Suppressor macrophage treated with lipopolysaccharide for 4 hours (primary cell): ENCODE data around the gene ART3.

Experiments
- DNase-seq: peaks from one replicate; pipeline ENCODE4 v3.0.0-alpha.2; 2020

The ART3 gene

DNA sequence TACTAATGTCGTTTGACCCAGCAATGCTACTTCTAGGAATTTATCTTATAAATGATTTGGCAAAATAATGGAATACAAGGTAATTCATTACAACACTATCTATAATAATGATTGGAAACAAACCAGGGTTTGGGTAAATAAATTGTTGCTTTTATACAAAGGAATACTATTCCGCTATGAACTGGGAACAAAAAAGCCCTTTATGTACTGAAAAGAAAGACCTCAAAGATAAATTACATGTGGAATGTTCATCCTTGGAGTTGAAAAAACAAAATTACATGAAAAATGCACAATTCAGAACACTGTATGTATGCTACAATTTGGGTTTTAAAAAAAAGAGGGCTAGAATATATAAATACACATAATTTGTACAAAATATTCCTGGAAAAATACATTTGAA is 78.8 kb downstream of the ART3 start:
- no peak for DNase-seq

DNA sequence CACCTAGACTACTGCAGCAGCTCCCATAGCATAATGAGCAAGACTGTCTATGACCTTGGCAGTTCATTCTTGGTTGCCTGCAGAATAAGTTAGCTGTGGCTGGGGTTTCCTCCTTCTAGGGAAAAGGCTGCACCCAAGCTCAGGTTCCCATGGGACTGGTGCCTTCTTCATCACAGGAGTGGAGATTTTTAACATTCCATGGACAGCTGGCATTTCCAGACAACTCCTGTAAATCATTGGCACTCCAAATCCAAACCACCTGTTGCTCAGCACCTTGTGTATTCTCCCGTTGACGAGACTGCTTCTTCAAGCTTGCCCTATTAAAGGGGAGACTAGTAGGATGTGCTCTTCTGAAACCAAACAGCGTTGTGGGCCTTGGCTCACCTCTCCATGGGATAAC is 81.5 kb downstream of the ART3 start:
- no peak for DNase-seq

GRCh38 chr4:76156635-76157034 is 82.1 kb downstream of the ART3 start:
- no peak for DNase-seq

DNA sequence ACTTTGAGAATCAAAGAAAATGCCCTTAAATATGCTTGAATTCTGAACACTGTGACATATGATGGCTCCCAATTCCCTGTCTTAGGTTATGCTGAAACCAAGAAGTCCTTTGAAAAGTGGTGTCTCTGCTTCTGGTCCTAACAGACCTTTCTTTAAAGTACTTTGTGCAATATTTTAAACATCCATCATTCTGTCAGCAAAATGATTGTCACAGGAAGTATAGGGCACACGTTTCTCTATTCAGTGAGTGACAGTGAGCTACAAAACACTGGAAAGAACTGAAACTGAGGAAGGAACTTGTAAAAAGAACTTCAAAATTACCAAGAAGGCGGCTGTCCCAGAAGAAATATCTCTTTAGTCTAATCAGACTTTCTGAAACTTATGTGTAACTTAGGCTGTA is 85.8 kb downstream of the ART3 start:
- no peak for DNase-seq
